ENCODE results near the gene NADSYN1.

The NADSYN1 gene

DNA sequence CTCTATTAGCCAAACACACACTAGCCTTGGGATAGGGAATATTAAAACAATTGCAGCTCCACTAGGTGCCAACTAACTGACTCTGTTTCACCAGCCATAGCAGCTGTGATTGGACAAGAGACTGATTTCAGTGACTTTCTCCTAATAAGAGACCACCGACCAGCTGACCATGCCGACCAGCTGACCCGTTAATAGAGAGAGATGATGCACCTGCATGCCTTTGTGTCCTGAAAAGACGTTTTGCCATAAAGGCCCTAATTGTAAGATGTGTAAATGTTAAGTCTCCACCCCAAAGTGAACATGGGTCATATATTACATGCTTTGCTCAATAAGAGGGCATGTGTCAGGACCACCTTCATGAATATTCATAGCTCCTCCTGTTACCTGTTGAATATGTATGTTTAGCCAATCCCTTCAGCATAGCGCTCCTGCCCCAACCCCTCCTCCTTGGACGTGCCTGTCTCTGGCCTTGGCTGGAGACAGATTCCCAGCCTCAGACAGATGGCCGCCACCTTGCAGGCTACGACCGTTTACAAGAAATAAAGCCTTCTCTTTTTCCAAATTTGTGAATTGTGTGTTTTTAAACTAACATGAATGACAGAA lies 1.3 kb upstream of the NADSYN1 start:
- peak; percentile 71 for DNase-seq

DNA sequence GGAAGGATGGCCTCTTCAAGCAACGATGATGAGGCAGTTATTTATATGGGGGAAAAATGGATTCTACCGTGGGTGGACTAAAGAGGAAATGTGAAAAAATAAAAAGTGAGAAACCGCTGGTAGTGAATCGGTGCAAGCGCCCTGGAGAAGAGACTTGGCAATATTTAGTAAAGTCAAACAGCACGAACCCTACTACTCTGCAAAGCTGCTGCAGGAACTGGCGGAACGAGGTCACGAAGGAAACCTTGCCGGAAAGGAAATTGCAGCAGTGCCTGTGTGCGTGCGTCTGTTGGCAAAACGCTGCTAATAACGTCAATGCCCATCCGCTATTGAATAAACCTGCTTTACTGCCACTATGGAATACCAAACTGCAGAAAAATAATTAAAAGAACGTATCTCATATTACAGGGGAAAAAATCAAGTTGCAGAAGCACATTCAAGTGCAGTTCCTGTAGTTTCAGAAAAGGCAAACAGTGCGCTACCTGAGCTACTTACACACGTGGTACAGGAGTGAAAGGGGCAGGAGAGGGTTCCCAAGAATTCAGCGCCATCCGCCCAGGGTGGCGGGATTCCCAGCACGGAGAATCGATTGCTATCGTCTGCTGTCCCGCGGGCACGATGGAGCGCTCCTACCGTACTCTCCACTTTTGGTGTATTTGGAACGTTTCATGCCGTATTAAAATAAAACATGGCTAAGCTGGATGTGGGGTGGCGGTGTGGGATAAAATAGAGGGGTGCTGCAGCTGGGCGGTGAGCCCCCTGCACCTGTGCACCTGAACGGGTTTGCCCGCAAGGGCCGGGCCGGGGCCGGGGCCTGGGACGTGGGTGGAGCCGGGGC lies 585 bp upstream of the NADSYN1 start:
- peak; percentile 74 for DNase-seq

DNA sequence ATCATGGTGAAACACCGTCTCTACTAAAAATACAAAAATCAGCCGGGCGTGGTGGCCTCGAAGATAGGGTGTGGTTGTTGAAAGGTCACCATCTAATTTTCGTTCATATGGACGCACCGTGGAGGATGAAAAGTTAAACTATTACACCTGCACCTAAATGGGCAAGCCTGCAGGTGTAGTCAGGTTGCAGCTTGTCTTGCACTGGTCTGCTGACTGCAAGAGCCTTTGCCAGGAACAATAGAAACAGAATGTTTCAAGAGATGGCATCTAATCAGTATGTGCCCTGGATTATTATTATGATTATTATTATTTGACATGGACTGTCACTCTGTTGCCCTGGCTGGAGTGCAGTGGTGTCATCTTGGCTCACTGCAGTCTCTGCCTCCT lies 908 bp downstream of the NADSYN1 start:
- no peak for DNase-seq

DNA sequence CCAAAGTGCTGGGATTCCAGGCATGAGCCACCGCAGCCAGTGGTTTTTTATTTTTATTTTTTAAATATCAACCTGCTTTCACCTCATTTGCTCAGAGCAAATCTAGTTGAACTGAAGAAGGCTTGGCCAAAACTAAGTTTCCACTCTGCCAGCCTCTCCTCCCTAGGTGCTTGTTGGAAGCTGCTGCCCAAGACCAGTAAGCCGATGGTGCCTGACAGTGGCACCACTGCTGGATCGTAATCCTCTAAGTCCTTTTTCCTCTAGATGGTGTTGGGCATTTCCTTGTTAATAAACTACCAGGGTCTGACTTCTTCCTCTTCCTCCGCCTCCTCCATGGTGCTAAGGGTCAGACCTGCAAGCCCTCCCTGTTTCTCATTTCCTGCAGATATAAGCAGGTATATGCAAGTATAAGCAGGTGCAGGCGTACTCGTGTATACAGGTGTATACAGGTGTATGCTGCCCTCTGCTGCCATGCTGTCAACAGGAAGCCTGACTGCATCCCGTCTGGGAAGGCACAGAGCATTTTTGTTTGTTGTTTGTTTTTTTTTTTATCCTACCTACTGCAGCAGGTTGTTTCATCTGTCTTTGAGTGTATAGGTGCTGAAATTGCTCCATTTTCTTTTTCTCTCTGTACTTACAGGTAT lies 1.6 kb downstream of the NADSYN1 start:
- DNase-seq, result no peak

DNA sequence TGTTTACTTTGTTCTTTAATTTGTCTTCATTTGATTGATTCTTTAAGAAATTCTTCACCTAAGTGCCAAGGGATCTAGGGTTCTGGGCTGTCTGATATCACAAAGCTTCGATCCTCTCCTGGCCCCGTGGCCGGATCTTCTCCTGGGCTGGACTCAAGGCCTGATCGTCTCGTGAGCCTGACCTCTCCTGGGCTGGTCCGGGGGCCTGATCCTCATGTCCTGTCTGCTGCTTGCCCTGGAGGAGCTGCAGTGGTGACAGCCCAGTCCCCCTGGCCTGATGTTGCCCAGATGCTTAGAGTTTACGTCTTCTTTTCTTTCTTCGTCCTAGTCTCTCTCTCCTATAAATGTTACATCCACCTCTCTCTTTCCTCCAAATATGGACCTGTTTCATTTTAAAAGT lies 3.3 kb downstream of the NADSYN1 start:
- DNase-seq, result no peak

DNA sequence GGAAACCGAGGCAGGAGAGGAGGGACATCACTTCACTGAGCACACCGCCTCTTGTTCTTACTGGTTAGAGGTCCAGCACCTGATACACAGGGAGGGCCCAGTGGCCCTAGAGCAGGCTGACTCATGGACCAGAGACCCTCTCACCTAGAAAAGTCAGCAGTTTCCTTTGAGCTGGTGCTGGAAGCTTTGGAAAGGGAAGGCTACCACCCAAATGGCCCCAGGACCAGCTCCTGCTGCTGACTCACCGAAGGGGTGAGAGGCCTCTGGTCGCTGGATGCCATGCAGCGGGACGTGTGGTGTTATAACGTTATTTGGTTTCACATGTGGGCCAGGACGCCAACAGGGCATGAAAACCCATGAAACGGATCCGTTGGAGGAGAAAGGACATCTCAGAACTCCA lies 3.8 kb downstream of the NADSYN1 start:
- DNase-seq, result no peak

DNA sequence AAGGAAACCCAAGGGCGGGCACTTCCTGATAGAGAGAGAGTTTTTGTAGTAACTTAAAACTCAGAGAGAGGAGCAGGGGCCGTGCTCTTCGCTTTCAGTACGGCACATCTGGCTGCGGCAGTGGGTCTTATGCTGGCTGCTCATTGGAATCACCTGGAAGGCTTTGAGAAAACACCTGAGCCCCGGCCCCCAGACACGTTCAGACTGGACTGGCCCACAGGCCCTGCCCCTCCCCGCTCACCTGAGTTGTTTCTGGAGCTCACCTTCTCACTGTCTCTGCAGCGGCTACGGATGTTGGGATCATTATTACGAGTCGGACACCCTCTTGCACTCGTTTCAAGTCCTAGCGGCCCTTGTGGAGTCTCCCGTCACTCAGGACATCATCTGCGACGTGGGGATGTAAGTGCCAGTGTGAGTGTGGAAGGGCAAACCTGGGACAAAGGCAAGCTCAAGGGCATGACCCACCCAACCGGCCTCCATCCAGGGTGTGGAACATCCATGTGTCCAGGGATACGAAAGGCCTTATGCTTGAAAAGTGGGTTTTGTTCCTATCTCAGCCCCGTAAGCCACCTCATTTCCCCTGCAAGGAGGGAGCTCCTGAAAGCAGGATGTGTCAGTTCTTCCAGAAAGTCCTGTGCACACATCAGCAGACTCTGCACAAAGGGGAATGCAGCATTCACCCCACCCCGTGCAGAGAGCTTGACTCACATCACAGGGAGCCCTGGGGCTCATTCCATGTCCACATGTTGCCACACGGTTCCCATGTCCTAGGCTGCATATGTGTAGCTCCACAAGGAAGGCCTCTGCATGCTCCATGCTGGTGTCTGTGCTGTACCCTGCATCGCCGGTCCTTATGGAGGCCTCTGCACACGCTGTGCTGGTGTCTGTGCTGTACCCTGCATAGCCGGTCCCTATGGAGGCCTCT lies 5.4 kb downstream of the NADSYN1 start:
- DNase-seq, result no peak

DNA sequence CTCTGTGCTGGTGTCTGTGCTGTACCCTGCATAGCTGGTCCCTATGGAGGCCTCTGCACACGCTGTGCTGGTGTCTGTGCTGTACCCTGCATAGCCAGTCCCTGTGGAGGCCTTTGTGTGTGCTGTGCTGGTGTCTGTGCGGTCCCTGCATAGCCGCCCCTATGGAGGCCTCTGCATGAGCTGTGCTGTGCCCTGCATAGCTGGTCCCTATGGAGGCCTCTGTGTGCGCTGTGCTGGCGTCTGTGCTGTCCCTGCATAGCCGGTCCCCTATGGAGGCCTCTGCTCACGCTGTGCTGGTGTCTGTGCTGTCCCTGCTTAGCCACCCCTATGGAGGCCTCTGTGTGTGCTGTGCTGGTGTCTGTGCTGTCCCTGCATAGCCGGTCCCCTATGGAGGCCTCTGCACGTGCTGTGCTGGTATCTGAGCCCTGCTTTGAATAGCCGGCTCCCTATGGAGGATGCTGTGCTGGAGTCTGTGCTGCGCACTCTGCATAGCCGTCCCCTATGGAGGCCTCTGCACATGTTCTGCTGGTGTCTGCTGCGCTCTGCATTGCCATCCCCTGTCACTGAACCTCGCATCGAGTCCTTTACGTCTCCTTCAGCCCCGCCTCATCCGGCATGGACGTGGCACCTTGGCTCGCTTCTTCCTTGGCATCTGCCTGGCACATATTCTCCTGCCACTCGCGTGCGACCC lies 6.2 kb downstream of the NADSYN1 start:
- DNase-seq, result no peak

DNA sequence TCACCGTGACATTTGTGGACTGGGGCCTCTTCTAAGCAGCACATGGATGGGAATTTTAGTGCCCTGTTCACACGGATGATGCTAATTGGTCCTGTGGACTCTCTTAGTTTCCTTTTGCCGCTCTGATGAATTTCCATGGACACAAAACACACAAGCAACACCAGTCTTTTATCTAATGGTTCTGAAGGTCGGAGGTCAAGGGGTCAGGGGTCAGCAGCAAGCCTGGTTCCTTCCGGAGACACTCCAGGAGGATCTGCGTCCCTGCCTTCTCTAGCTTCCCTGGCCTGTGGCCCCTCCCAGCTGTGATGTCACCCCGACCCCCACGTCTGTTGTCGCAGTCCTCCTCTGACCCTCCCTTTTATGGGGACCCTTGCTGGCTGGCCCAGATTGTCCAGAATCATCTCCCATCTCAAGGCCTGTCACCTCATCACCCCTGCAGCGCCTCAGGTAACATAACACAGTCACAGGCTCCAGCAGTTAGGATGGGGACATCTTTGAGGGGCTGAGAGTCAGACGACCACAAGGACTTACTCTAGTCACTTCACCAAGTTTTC lies 6.8 kb downstream of the NADSYN1 start:
- no peak for DNase-seq

DNA sequence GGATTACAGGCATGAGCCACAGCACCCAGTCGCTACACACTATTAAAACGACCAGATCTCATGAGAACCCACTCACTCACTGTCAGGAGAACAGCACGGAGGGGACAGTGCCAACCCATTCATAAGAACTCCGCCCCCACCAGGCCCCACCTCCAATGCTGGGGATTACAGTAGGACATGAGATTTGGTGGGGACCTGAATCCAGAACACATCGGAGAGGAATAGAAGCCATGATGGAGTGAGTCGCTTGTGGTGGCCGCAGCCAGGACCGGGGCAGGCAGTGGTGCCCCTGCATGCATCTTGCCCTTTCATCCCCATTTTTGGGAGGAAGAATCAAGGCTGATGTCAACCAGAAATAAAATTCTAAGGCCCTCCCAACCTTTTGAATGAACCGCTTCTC lies 8.7 kb downstream of the NADSYN1 start:
- DNase-seq, result no peak

DNA sequence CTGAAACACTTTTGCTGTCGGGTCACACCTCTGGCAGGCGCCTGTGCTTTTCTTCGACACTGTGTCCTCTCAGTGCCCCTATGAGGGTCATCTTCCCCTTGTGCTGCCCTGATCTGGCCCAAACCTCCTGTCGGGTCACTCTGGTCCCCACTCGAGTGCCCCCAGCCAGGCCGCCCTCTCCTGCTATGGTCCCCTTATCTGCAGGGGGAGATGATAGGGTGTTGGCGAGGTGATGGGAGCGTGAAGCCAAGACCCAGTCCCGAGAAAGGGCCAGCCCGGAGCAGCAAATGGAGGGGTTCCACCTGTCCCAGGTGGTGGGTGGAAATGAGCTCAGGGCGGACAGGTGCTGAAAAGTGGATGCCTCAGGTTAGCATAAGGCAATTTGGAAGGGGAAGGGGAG lies 9.7 kb downstream of the NADSYN1 start:
- DNase-seq, result no peak

DNA sequence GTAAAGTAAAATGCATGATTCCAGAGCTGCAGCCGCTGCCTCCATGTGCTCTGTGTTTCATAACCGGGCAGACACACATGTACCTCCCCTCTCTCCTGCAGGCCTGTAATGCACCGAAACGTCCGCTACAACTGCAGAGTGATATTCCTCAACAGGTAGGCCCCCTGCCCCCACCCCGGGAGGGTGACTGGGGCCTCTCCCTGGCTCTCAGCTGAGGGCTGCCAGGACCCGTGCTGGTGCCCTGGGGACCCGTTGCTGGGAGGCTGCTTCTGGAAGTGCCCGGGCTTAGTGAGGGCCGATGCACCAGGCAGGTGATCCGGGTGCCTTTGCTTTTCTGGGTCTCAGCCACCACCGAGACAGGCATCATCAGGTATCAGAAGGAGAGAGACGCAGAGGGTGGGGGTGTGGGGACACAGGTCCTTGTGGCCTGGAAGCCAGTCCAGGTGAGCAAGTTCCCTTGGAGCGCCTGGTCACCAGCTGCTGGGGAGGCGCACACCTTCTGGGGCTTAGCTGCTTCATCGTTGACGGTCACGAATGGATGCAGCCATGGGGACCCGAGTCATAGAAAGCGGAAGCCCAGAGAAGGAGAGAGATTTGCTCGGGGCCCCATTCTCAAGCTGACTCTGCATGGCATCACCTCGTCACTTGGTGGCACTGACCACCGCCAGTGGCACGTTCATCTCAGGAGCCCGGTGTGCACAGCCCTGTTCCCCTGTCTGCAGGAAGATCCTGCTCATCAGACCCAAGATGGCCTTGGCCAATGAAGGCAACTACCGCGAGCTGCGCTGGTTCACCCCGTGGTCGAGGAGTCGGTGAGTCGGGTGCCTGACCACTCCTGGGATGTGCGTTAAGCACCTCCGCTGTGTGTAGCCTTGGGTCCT lies 10.6 kb downstream of the NADSYN1 start:
- DNase-seq, result no peak

DNA sequence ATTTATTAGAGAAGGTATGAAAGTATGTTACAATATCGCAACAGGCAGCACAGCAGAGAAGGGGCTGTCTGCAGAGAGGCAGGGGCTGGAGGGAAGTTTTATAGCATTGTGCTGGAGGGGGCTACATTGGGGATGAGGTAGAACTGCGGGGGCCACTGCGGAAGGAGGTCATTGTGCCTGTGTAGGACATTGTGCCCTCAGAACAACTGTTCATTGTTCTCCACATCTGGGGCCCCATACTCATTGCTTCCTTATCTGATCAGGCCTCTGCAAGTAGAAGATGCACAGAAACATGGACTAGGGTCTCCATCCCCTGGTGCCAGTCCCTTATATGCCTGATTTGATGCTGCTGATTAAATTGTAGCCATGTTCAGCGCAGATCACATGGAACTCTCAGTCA lies 12.1 kb downstream of the NADSYN1 start:
- DNase-seq, result no peak

DNA sequence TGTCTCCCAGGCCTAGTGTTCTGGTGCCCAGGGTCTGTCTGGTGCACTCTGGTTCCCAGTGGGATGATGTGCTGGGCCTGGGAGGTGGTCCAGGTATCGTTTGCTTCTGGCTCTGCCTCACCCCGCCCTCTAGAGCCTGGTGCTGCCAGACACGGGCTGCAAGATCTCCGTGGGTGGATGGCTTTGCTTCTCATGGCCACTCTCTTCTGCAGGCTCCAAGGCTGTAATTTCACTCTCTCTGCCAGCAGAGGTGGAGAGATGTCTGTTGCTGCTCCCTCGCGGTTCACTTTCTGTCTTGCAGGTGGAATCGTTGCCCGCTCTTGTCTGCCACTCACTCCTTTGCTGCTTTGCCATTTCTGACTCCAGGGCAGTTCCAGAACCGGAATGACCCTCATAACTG lies 13.4 kb downstream of the NADSYN1 start:
- DNase-seq, result no peak

DNA sequence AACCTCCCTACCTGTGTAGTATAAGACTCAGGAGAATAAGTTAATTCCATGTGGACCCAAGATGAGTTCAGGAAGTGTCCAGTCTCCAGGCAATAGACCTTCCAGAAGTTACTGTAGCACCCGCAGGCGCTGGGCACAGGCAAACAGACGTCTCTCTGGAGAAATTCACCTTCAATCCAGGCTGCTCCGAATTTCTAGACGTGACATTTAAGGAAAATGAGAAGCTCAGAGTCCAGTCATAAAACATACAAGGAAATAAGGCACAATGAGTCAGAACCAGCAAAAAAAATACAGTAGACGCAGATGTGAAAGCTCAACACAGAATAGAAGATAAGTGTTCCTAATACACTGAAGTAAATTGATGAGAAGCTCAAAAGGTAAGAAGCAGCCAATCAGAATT lies 14.2 kb downstream of the NADSYN1 start:
- no peak for DNase-seq

DNA sequence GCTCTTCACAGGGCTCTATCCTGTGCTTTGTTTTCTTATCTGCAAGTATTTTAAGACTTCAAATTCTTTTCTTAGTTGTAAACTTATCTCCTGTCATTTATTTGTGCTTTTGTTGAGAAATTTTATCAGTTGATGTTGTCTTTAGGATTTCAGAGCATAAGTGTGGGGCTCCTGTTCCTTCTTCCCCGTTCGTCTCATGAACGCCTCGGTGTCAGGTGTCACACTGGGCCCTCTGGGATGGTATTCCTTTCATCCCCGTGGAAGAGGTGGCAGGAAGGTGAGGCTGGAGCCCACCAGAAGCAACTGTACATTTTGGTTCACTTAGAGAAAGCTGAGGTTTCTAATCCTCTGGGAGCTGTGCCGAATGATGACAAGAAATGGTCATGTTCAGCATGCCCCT lies 17.9 kb downstream of the NADSYN1 start:
- no peak for DNase-seq

DNA sequence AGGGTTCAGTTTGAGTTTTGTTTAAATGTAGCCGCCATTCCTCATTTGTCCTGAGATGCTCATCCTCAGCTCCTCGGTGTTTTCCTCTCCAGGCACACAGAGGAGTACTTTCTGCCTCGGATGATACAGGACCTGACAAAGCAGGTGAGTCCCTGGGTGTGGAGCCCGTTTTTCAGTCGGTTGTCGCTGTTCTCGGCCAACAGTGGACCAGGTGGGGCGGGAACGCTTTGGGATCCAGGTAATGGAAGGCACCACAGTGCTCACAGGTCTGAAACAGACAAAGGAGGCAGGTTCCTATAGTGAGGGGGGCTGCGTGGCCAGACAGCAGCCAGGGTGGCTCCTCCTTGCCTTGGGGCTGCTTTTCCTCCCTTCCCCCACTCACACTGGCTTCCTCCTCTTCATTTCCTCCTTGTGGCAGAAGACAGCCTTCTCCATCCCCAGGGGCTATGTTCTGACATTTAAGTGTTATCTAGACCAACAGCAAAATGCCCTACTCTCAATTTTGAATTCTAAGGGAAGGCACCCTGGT lies 19.4 kb downstream of the NADSYN1 start:
- DNase-seq, result no peak

DNA sequence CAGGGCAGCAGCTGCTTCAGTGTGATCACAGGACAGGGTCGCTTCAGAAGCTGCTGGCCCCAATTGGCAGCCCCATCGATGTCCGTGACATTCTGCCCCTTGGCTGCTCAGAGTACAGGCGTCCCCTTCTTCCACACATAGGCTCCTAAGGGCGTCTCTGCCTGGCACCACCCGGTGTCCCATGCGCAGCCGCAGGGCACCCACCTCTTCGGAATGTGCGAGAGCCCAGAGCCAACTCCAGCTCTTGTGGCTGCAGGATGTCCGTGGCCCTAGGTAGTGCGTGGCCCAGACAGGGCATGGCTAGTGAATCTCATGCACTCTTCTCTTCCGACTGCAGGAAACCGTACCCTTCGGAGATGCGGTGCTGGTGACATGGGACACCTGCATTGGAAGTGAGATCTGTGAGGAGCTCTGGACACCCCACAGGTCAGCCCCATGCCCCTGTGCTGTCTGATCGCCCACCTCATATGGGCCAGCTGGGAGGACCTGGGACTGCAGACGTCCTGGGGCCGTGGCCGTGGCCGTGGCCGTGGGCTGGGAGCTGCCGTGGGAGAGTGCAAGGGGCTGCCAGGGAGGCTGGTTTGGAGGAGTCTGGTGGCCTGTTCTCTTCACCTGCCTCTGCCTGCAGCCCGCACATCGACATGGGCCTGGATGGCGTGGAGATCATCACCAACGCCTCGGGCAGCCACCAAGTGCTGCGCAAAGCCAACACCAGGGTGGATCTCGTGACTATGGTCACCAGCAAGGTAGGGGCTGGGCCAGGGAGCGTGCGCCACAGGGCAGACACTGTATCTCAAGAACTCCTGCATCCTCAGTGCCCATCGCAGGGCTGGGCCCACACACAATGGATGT lies 20.2 kb downstream of the NADSYN1 start:
- DNase-seq, result no peak

DNA sequence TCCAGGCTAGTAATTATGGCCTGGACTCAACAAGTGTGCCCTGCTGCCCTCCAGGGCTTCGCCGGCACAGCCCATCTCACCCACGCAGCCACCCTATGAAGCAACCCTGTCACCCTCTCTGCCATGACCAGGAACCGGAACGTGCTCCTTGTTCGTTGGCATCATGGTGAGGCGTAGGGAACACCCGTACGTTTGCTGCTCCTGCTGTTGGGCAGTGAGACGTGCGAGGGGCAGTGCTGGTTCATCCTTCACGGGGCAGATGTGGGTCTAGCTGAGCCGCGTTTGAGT lies 20.7 kb downstream of the NADSYN1 start:
- no peak for DNase-seq

DNA sequence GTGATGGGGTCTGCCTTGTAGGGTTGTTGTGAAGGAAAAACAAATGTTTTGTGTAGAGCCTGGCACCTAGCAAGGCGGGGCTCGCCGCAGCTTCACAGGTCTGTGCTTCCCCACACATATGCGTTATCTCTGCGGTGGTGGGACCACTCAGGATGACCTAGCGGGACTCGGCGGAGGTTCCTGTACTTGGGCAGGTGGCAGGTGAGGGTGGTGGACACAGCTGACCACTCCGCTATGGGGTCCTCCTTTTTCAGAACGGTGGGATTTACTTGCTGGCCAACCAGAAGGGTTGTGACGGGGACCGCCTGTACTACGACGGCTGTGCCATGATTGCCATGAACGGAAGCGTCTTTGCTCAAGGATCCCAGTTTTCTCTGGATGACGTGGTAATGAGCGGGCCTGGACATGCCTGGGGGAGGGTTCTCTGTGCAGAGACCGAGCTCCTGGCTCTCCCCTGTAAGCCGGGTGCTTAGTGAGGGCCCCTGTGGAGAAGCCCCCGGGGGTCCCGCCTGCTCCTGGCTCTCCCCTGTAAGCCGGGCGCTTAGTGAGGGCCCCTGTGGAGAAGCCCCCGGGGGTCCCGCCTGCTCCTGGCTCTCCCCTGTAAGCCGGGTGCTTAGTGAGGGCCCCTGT lies 21.3 kb downstream of the NADSYN1 start:
- no peak for DNase-seq
